HL-60 (cell line): ENCODE results near the gene TSACC.

Experiments
- DNase-seq, 2 experiments: peaks; one replicate each; pipeline ENCODE4 v3.0.0-alpha.2; 2010 to 2020; ENCODE audit warnings: low read depth in 1 of 2, low spot score in 1 of 2
- H3K27ac ChIP-seq: fragments of 250-450 bp; sonication (Bioruptor Pico); replicated peaks from 2 replicates; pipeline ENCODE4 v1.5.1; 2020; ENCODE audit warnings: mild to moderate bottlenecking, moderate library complexity
- H3K27me3 ChIP-seq: fragments of 250-450 bp; sonication (Bioruptor Pico); 2 replicates; pipeline ENCODE4 v1.5.1; 2021; ENCODE audit warnings: mild to moderate bottlenecking, moderate library complexity; ENCODE audit not compliant: insufficient read depth, poor library complexity, severe bottlenecking
- H3K4me3 ChIP-seq: replicated peaks from 2 replicates; pipeline ENCODE4 v1.5.1; 2011; ENCODE audit warnings: mild to moderate bottlenecking, control low read depth, low read length; ENCODE audit not compliant: insufficient read depth
- CTCF ChIP-seq: IDR thresholded peaks from one replicate; pipeline ENCODE4 v1.5.1; 2011; ENCODE audit warnings: low read length, control low read depth, inconsistent platforms; ENCODE audit not compliant: insufficient read depth
- GABPA ChIP-seq: IDR thresholded peaks from 2 replicates; pipeline ENCODE4 v1.6.1; 2012; ENCODE audit warnings: low read depth
- POLR2AphosphoS5 ChIP-seq: IDR thresholded peaks from 2 replicates; pipeline ENCODE4 v1.6.1; 2012; ENCODE audit warnings: low read depth
- REST ChIP-seq: IDR thresholded peaks from 2 replicates; pipeline ENCODE4 v1.6.1; 2012; ENCODE audit warnings: low read depth; ENCODE audit not compliant: insufficient replicate concordance
- SPI1 ChIP-seq: IDR thresholded peaks from 2 replicates; pipeline ENCODE4 v1.6.1; 2012; ENCODE audit warnings: low read depth, mild to moderate bottlenecking, borderline replicate concordance

Gene TSACC

GRCh38 chr1:156391366-156391677 lies 53.0 kb downstream of the TSACC start:
- Histone ChIP-seq H3K27me3 (peaks cover 31% of the 10 kb centered on the region), H3K4me3 (no peak overlapping the region), H3K27ac (no peak overlapping the region)
- TF ChIP-seq GABPA (no peak), CTCF (no peak), POLR2AphosphoS5 (no peak), REST (no peak), SPI1 (no peak)
- no peak for DNase-seq

GRCh38 chr1:156391701-156392100 lies 53.4 kb downstream of the TSACC start:
- Histone ChIP-seq H3K27ac (no peak overlapping the region), H3K4me3 (no peak overlapping the region), H3K27me3 (peaks cover 31% of the 10 kb centered on the region)
- DNase-seq: no peak
- TF ChIP-seq CTCF (no peak), GABPA (no peak), SPI1 (no peak), POLR2AphosphoS5 (no peak), REST (no peak)

GRCh38 chr1:156392452-156392853 lies 54.1 kb downstream of the TSACC start:
- no peak for TF ChIP-seq POLR2AphosphoS5
- Histone ChIP-seq H3K27me3 (peaks cover 24% of the 10 kb centered on the region), H3K27ac (no peak overlapping the region), H3K4me3 (no peak overlapping the region)
- no peak for DNase-seq

- no peak for DNase-seq
- no peak for TF ChIP-seq SPI1
- TF ChIP-seq POLR2AphosphoS5: no peak
- no peak for TF ChIP-seq GABPA
- TF ChIP-seq CTCF: no peak
- no peak for TF ChIP-seq REST
- H3K27me3 ChIP-seq: peaks cover 17% of the 10 kb centered on the region
Observed at GRCh38 chr1:156393095-156393494, 54.8 kb downstream of the TSACC start.

More at GRCh38 chr1:156393095-156393494, 54.8 kb downstream of the TSACC start:
- H3K27ac ChIP-seq: no peak overlapping the region
- H3K4me3 ChIP-seq: no peak overlapping the region
